Mucosa of descending colon (tissue), 3 donors: ENCODE results near the gene PRXL2C. TPM values are rescaled to one million over a fixed set of nuclear protein-coding genes. Genes with fewer than 3 reads are reported as not detected.
"Not testable (repeated sequence)": the region's sequence is repeated elsewhere in the genome, so short reads cannot be mapped to it uniquely, and the experiment has no call there.

Experiments used
- ATAC-seq: fragments of 200-7000 bp; cut with Tn5 transposase; one replicate; pipeline ENCODE4 v1.9.1; 2020; ENCODE audit warnings: mild to moderate bottlenecking, moderate library complexity
- DNase-seq, 3 donors: peaks; one replicate each; pipeline ENCODE4 v3.0.0-alpha.2; 2020
- H3K36me3 ChIP-seq: fragments of 200-600 bp; one replicate; pipeline ENCODE4 v1.8.0; 2021; ENCODE audit warnings: low read depth, mild to moderate bottlenecking
- H3K4me1 ChIP-seq: fragments of 200-600 bp; one replicate; pipeline ENCODE4 v1.8.0; 2021; ENCODE audit warnings: low read depth, mild to moderate bottlenecking
- H3K4me3 ChIP-seq: fragments of 200-600 bp; one replicate; pipeline ENCODE4 v1.8.0; 2021; ENCODE audit warnings: mild to moderate bottlenecking
- H3K9me3 ChIP-seq: fragments of 200-600 bp; one replicate; pipeline ENCODE4 v1.8.0; 2021; ENCODE audit warnings: mild to moderate bottlenecking
- CTCF ChIP-seq: fragments of 200-600 bp; IDR thresholded peaks from one replicate; pipeline ENCODE4 v1.8.0; 2022; ENCODE audit warnings: antibody characterized with exemption, mild to moderate bottlenecking
- intact Hi-C, 2 donors: fragments of 100-400 bp; cut with DNase I in 1 of 2; cut with micrococcal nuclease in 1 of 2; formaldehyde crosslinking; loops; one replicate each; pipeline versions ENCODE4 v1.11.0 to v1.11.1; 2022; cut with DNase I, micrococcal nuclease
- long read RNA-seq, 2 donors: library from polyadenylated mRNA; unstranded; transcript quantifications; one replicate each; pipeline ENCODE4 v2.0.0, GENCODE V29; 2019 to 2021
- total RNA-seq, 3 donors: library from RNA; stranded (reverse); fragmentation: NEBNext Ultra II Directional in 2 of 3; extraction: Animal tissue kit (Norgen Biotek cat#: 25700) in 2 of 3; gene quantifications; one replicate each; pipeline versions ENCODE4 v1.2.1 to v1.2.4, GENCODE V29; 2021 to 2023
- donor health status: DM: no; HTN: no; CAD: no; lungs with moderate emphysema.
- donor health status: DM: no; HTN: no; CAD: no.
- donor health status: DM: no; HTN: yes; CAD: no.

The PRXL2C gene
- 10 to 100 TPM in 1 of 3 donors, 1 to 10 TPM in 2; 2.5 to 15.1 (median 8.8) TPM for total RNA-seq
- long read RNA-seq, donor 1, transcript PRXL2C-201 (6 exons, 2,863 nt): major isoform, 5 of 9 reads
- long read RNA-seq, donor 1, partial matches to known transcripts: 0 of 9 reads
- long read RNA-seq, donor 1, other reads (novel, unspliced or antisense): 3 of 9 reads
- long read RNA-seq, donor 2, partial matches to known transcripts: 0 of 4 reads
- long read RNA-seq, donor 2, other reads (novel, unspliced or antisense): 2 of 4 reads

GRCh38 chr9:96655198-96655851 is at the start of gene PRXL2C:
Gene PRXL2C, minus strand, starts transcription at chr9:96655317. Its CDS starts 36 bp downstream, at chr9:96655281.
- DNase-seq (peak; percentile 89 to 90 (median 90)), ATAC-seq (peak; percentile 80)
- Histone ChIP-seq H3K9me3 (no peaks in the 10 kb centered on the region), H3K36me3 (no peaks in the 10 kb centered on the region), H3K4me3 (peak within 1 kb of the TSS; percentile 40), H3K4me1 (peaks cover 9% of the 10 kb centered on the region)
- TF ChIP-seq CTCF: no peak
- intact Hi-C loops: no loop called here

GRCh38 chr9:96700721-96701375 is 45.7 kb upstream of the PRXL2C start:
- H3K9me3 ChIP-seq, H3K4me1 ChIP-seq, DNase-seq, intact Hi-C loops, H3K36me3 ChIP-seq, H3K4me3 ChIP-seq, ATAC-seq: not testable (repeated sequence)

GRCh38 chr9:96691326-96691725 is 36.2 kb upstream of the PRXL2C start:
- H3K9me3 ChIP-seq: peaks cover 3% of the 10 kb centered on the region
- no peaks in the 10 kb centered on the region for H3K4me1 ChIP-seq
- no peak for ATAC-seq
- TF ChIP-seq CTCF: no peak
- DNase-seq: no peak
- no peak overlapping the region for H3K4me3 ChIP-seq
- no peaks in the 10 kb centered on the region for H3K36me3 ChIP-seq
- intact Hi-C loops: no loop called here

- Histone ChIP-seq H3K36me3 (no peaks in the 10 kb centered on the region), H3K4me3 (no peak overlapping the region), H3K9me3 (peaks cover 3% of the 10 kb centered on the region), H3K4me1 (no peaks in the 10 kb centered on the region)
- ATAC-seq (no peak), DNase-seq (no peak)
- intact Hi-C loops: no loop called here
- no peak for TF ChIP-seq CTCF
Observed at GRCh38 chr9:96688745-96689464, 33.8 kb upstream of the PRXL2C start.

GRCh38 chr9:96688187-96688586 is 33.1 kb upstream of the PRXL2C start:
- H3K9me3 ChIP-seq: peaks cover 3% of the 10 kb centered on the region
- H3K4me3 ChIP-seq: no peak overlapping the region
- DNase-seq (no peak), ATAC-seq (no peak)
- intact Hi-C loops: no loop called here
- no peaks in the 10 kb centered on the region for H3K36me3 ChIP-seq
- TF ChIP-seq CTCF: no peak
- no peaks in the 10 kb centered on the region for H3K4me1 ChIP-seq
